ENCODE results near the gene MYCBPAP. TPM values are rescaled to one million over a fixed set of nuclear protein-coding genes. Genes with fewer than 3 reads are reported as not detected.
A peak's percentile ranks its signal among the peaks of the same experiment; 100 is the strongest.
"Not testable (repeated sequence)": the region's sequence is repeated elsewhere in the genome, so short reads cannot be mapped to it uniquely, and the experiment has no call there.

MYCBPAP gene
- total RNA-seq, 4 donors from 2014 or later: 0.64 to 3.7 (median 2.7) TPM; not detected in 1

GRCh38 chr17:50472286-50472685, 36.0 kb upstream of the MYCBPAP start:
- Histone ChIP-seq H3K36me3 (no peaks in the 10 kb centered on the region), H3K4me3 (no peak overlapping the region), H3K9me3 (no peaks in the 10 kb centered on the region), H3K27ac (no peak overlapping the region), H3K27me3 (peaks cover 17% of the 10 kb centered on the region), H3K4me1 (peaks cover 20 to 49% (median 40%) of the 10 kb centered on the region in 4 donors)
- in situ Hi-C loops (cut with MboI; ENCODE audit: low pct_ligation_motif_present in 1 of 4, low pct_unique_long_range_greater_than_20kb in 1 of 4, low sequenced_read_pairs in 3 of 4): no loop called here
- no peak for DNase-seq
- 96 to 100% methylated on average over 2 to 10 of the region's 10 CpGs for WGBS, 2 donors (ENCODE audit: low coverage in 1 of 2)
- TF ChIP-seq POLR2A (IDR thresholded peaks at IDR 0.05): no peak
- no peak for TF ChIP-seq POLR2AphosphoS5 (IDR thresholded peaks at IDR 0.05)
- no peak for TF ChIP-seq CTCF (IDR thresholded peaks at IDR 0.05)
- TF ChIP-seq EP300 (IDR thresholded peaks at IDR 0.05; ENCODE audit: low read depth): no peak
- intact Hi-C loops (cut with DNase I; ENCODE audit: low total_unique reads): no loop called here

GRCh38 chr17:50472761-50473161, 35.5 kb upstream of the MYCBPAP start:
- in situ Hi-C loops (cut with MboI; ENCODE audit: low pct_ligation_motif_present in 1 of 4, low pct_unique_long_range_greater_than_20kb in 1 of 4, low sequenced_read_pairs in 3 of 4); H3K36me3 ChIP-seq; H3K27ac ChIP-seq; DNase-seq; H3K9me3 ChIP-seq; H3K4me3 ChIP-seq; intact Hi-C loops (cut with DNase I; ENCODE audit: low total_unique reads): not testable (repeated sequence)
- Histone ChIP-seq H3K4me1 (peaks cover 20 to 47% (median 35%) of the 10 kb centered on the region in 4 donors), H3K27me3 (peaks cover 15% of the 10 kb centered on the region)
- 92 to 94% methylated on average over 3 to 13 of the region's 13 CpGs for WGBS, 2 donors (ENCODE audit: low coverage in 1 of 2)

GRCh38 chr17:50473901-50474300, 34.3 kb upstream of the MYCBPAP start:
- Histone ChIP-seq H3K4me3 (no peak overlapping the region), H3K36me3 (no peaks in the 10 kb centered on the region), H3K27ac (no peak overlapping the region), H3K4me1 (peaks cover 18 to 42% (median 31%) of the 10 kb centered on the region in 4 donors), H3K9me3 (no peaks in the 10 kb centered on the region), H3K27me3 (peaks cover 4% of the 10 kb centered on the region)
- in situ Hi-C loops (cut with MboI; ENCODE audit: low pct_ligation_motif_present in 1 of 4, low pct_unique_long_range_greater_than_20kb in 1 of 4, low sequenced_read_pairs in 3 of 4) (no loop called here), intact Hi-C loops (cut with DNase I; ENCODE audit: low total_unique reads) (no loop called here)
- DNase-seq: no peak
- TF ChIP-seq EP300 (IDR thresholded peaks at IDR 0.05; ENCODE audit: low read depth) (no peak), POLR2AphosphoS5 (IDR thresholded peaks at IDR 0.05) (no peak), POLR2A (IDR thresholded peaks at IDR 0.05) (no peak), CTCF (IDR thresholded peaks at IDR 0.05) (no peak)
- 88% methylated on average over 5 to 11 of the region's 11 CpGs for WGBS, 2 donors (ENCODE audit: low coverage in 1 of 2)

- H3K27me3 ChIP-seq: no peaks in the 10 kb centered on the region
- intact Hi-C loops (cut with DNase I; ENCODE audit: low total_unique reads): no loop called here
- peaks cover 12 to 38% (median 28%) of the 10 kb centered on the region in 4 donors for H3K4me1 ChIP-seq
- no peak for DNase-seq
- 33 to 78% methylated on average over 1 to 6 of the region's 6 CpGs for WGBS, 2 donors (ENCODE audit: low coverage in 1 of 2)
- H3K27ac ChIP-seq: no peak overlapping the region
- H3K4me3 ChIP-seq: no peak overlapping the region
- in situ Hi-C loops (cut with MboI; ENCODE audit: low pct_ligation_motif_present in 1 of 4, low pct_unique_long_range_greater_than_20kb in 1 of 4, low sequenced_read_pairs in 3 of 4): no loop called here
- no peaks in the 10 kb centered on the region for H3K9me3 ChIP-seq
- no peaks in the 10 kb centered on the region for H3K36me3 ChIP-seq
- no peak for TF ChIP-seq EP300 (IDR thresholded peaks at IDR 0.05; ENCODE audit: low read depth)
- no peak for TF ChIP-seq CTCF (IDR thresholded peaks at IDR 0.05)
- TF ChIP-seq POLR2A (IDR thresholded peaks at IDR 0.05): no peak
- no peak for TF ChIP-seq POLR2AphosphoS5 (IDR thresholded peaks at IDR 0.05)
Observed at GRCh38 chr17:50474523-50474922, 33.7 kb upstream of the MYCBPAP start.

GRCh38 chr17:50475362-50475761, 32.9 kb upstream of the MYCBPAP start:
- in situ Hi-C loops (cut with MboI; ENCODE audit: low pct_ligation_motif_present in 1 of 4, low pct_unique_long_range_greater_than_20kb in 1 of 4, low sequenced_read_pairs in 3 of 4) (no loop called here), intact Hi-C loops (cut with DNase I; ENCODE audit: low total_unique reads) (no loop called here)
- WGBS, 2 donors (ENCODE audit: low coverage in 1 of 2): 60 to 79% methylated on average over 2 to 4 of the region's 4 CpGs
- no peaks in the 10 kb centered on the region for H3K27me3 ChIP-seq
- H3K4me3 ChIP-seq: peak overlapping the region in 1 of 4 donors; percentile 39
- H3K27ac ChIP-seq: peak overlapping the region in 3 of 4 donors; percentile 57 to 64 (median 58)
- H3K36me3 ChIP-seq: no peaks in the 10 kb centered on the region
- H3K9me3 ChIP-seq: no peaks in the 10 kb centered on the region
- no peak for TF ChIP-seq EP300 (IDR thresholded peaks at IDR 0.05; ENCODE audit: low read depth)
- no peak for TF ChIP-seq POLR2A (IDR thresholded peaks at IDR 0.05)
- TF ChIP-seq CTCF (IDR thresholded peaks at IDR 0.05): no peak
- TF ChIP-seq POLR2AphosphoS5 (IDR thresholded peaks at IDR 0.05): no peak
- DNase-seq: no peak
- peaks cover 14 to 38% (median 27%) of the 10 kb centered on the region in 4 donors for H3K4me1 ChIP-seq

Data from transverse colon (tissue), 4 donors.